HS-5 (cell line): ENCODE measurements around the gene PTGS1.
"Not testable (repeated sequence)": the region's sequence is repeated elsewhere in the genome, so short reads cannot be mapped to it uniquely, and the experiment has no call there.

ENCODE experiments used
- DNase-seq: peaks from one replicate; pipeline ENCODE4 v3.0.0-alpha.2; 2012; ENCODE audit warnings: low read depth

The PTGS1 gene

GRCh38 chr9:122347348-122348287, 23.2 kb upstream of the PTGS1 start:
- DNase-seq = no peak

- DNase-seq = no peak
Measured at GRCh38 chr9:122348288-122348777, 22.5 kb upstream of the PTGS1 start.

- DNase-seq = no peak
Measured at GRCh38 chr9:122348791-122349190, 22.0 kb upstream of the PTGS1 start.

GRCh38 chr9:122349201-122349600, 21.6 kb upstream of the PTGS1 start:
- DNase-seq = no peak

GRCh38 chr9:122350577-122351355, 20.1 kb upstream of the PTGS1 start:
- peak; percentile 20 for DNase-seq

GRCh38 chr9:122354536-122355199, 16.2 kb upstream of the PTGS1 start:
- no peak for DNase-seq

- no peak for DNase-seq
Measured at GRCh38 chr9:122355336-122355875, 15.4 kb upstream of the PTGS1 start.

- DNase-seq = no peak
Measured at GRCh38 chr9:122356627-122357026, 14.2 kb upstream of the PTGS1 start.

- DNase-seq = no peak
Measured at GRCh38 chr9:122360891-122361290, 9.9 kb upstream of the PTGS1 start.

- DNase-seq = not testable (repeated sequence)
Measured at GRCh38 chr9:122363131-122363530, 7.7 kb upstream of the PTGS1 start.

GRCh38 chr9:122364117-122364782, 6.6 kb upstream of the PTGS1 start:
- DNase-seq = no peak

GRCh38 chr9:122364783-122365150, 6.1 kb upstream of the PTGS1 start:
- no peak for DNase-seq

- DNase-seq = no peak
Measured at GRCh38 chr9:122366074-122366660, 4.7 kb upstream of the PTGS1 start.

- DNase-seq = no peak
Measured at GRCh38 chr9:122367065-122367464, 3.8 kb upstream of the PTGS1 start.

- no peak for DNase-seq
Measured at GRCh38 chr9:122367774-122368460, 2.9 kb upstream of the PTGS1 start.

- no peak for DNase-seq
Measured at GRCh38 chr9:122368642-122369041, 2.2 kb upstream of the PTGS1 start.

GRCh38 chr9:122370303-122370702, 521 bp upstream of the PTGS1 start:
- no peak for DNase-seq

- no peak for DNase-seq
Measured at GRCh38 chr9:122371846-122372245, 1.0 kb downstream of the PTGS1 start.

GRCh38 chr9:122372856-122373845, 2.3 kb downstream of the PTGS1 start:
- DNase-seq = no peak
